HepG2 (cell line): ENCODE data around the gene HSP90AB1. TPM values are rescaled to one million over a fixed set of nuclear protein-coding genes. Genes with fewer than 3 reads are reported as not detected.
A peak's percentile ranks its signal among the peaks of the same experiment; 100 is the strongest.

Source experiments
- CENPX ChIP-seq: sonication (generic); formaldehyde crosslinking; IDR thresholded peaks from 2 replicates; pipeline ENCODE4 v1.9.0; 2021; ENCODE audit warnings: mild to moderate bottlenecking, missing genetic modification reagents, moderate library complexity
- DRAP1 ChIP-seq: IDR thresholded peaks from 2 replicates; pipeline ENCODE4 v1.6.1; 2016; ENCODE audit warnings: missing genetic modification reagents, missing compliant biosample characterization
- EEA1 ChIP-seq: sonication (generic); formaldehyde crosslinking; IDR thresholded peaks from 2 replicates; pipeline ENCODE4 v1.5.1; 2020; ENCODE audit warnings: mild to moderate bottlenecking, missing genetic modification reagents, borderline replicate concordance
- FOXJ3 ChIP-seq: sonication (generic); formaldehyde crosslinking; IDR thresholded peaks from 2 replicates; pipeline ENCODE4 v1.4.0; 2020; ENCODE audit warnings: missing genetic modification reagents, mild to moderate bottlenecking, borderline replicate concordance
- MXD3 ChIP-seq: IDR thresholded peaks from 2 replicates; pipeline ENCODE4 v1.6.1; 2016; ENCODE audit warnings: mild to moderate bottlenecking, missing biosample characterization, missing genetic modification reagents
- POLR2AphosphoS2 ChIP-seq: IDR thresholded peaks from 2 replicates; pipeline ENCODE4 v1.6.1; 2011; ENCODE audit warnings: low read depth, low read length, improper control_type of control experiment
- SRSF1 ChIP-seq: fragments of 200-400 bp; formaldehyde crosslinking; optimal IDR thresholded peaks from 2 replicates; pipeline ENCODE3; 2017; ENCODE audit warnings: mild to moderate bottlenecking, low read depth, low read length, moderate library complexity
- TARDBP ChIP-seq: sonication (generic); formaldehyde crosslinking; IDR thresholded peaks from 2 replicates; pipeline ENCODE4 v1.8.0; 2022; ENCODE audit warnings: mild to moderate bottlenecking, missing genetic modification reagents
- ZBTB8A ChIP-seq: sonication (generic); formaldehyde crosslinking; IDR thresholded peaks from 2 replicates; pipeline ENCODE4 v1.4.0; 2020; ENCODE audit warnings: mild to moderate bottlenecking, low read depth, missing genetic modification reagents, borderline replicate concordance
- ZNF75D ChIP-seq: sonication (generic); formaldehyde crosslinking; IDR thresholded peaks from 2 replicates; pipeline ENCODE4 v1.8.1; 2023; ENCODE audit warnings: missing genetic modification reagents, mild to moderate bottlenecking, borderline replicate concordance
- ZNF770 ChIP-seq: sonication (generic); formaldehyde crosslinking; IDR thresholded peaks from 2 replicates; pipeline ENCODE4 v1.5.0; 2020; ENCODE audit warnings: mild to moderate bottlenecking, missing genetic modification reagents
- ZNF879 ChIP-seq: sonication (generic); formaldehyde crosslinking; IDR thresholded peaks from 2 replicates; pipeline ENCODE4 v1.8.1; 2023; ENCODE audit warnings: missing genetic modification reagents
- polyA plus RNA-seq, 8 experiments: library from polyadenylated mRNA; depleted of rRNA in 3 of 8; stranded (reverse) in 7 of 8; unstranded in 1 of 8; fragments of >200 nt; fragmentation: Illumina TruSeq in 4 of 8; extraction: Trizol in 4 of 8; gene quantifications; 2 replicates each; pipeline versions ENCODE4 v1.2.1 to v1.2.3, GENCODE V29; 2011 to 2016; ENCODE audit warnings: low read depth in 4 of 8, missing spikeins in 1 of 8, mixed read lengths in 1 of 8; ENCODE audit not compliant: insufficient read depth in 1 of 8
- total RNA-seq, 5 experiments: library from RNA; depleted of rRNA; stranded (reverse); fragments of >200 nt; fragmentation: Illumina TruSeq; extraction: Trizol; gene quantifications; 2 replicates each; pipeline ENCODE4 v1.2.3, GENCODE V29; 2016; ENCODE audit warnings: low read depth in 1 of 5
- TF ChIP-seq, protein P1 (sequence below): sonication (generic); IDR thresholded peaks from 2 replicates; pipeline ENCODE4 v1.6.1; 2016; ENCODE audit warnings: low read depth, borderline replicate concordance
- TF ChIP-seq, protein P2 (sequence below): sonication (generic); formaldehyde crosslinking; IDR thresholded peaks from 2 replicates; pipeline ENCODE4 v1.5.1; 2020; ENCODE audit warnings: mild to moderate bottlenecking, missing genetic modification reagents, borderline replicate concordance
- TF ChIP-seq, protein P3 (sequence below): IDR thresholded peaks from 2 replicates; pipeline ENCODE4 v1.6.1; 2016; ENCODE audit warnings: low read depth
- TF ChIP-seq, protein P4 (sequence below): sonication (generic); formaldehyde crosslinking; IDR thresholded peaks from 2 replicates; pipeline ENCODE4 v1.4.0; 2020; ENCODE audit warnings: mild to moderate bottlenecking, missing genetic modification reagents

The HSP90AB1 gene
- total and polyA plus RNA-seq, 2 of the 13 experiments (the other 11 are each of a cell fraction or from before 2014, with no cell fraction given): 1,325 to 1,472 TPM

DNA sequence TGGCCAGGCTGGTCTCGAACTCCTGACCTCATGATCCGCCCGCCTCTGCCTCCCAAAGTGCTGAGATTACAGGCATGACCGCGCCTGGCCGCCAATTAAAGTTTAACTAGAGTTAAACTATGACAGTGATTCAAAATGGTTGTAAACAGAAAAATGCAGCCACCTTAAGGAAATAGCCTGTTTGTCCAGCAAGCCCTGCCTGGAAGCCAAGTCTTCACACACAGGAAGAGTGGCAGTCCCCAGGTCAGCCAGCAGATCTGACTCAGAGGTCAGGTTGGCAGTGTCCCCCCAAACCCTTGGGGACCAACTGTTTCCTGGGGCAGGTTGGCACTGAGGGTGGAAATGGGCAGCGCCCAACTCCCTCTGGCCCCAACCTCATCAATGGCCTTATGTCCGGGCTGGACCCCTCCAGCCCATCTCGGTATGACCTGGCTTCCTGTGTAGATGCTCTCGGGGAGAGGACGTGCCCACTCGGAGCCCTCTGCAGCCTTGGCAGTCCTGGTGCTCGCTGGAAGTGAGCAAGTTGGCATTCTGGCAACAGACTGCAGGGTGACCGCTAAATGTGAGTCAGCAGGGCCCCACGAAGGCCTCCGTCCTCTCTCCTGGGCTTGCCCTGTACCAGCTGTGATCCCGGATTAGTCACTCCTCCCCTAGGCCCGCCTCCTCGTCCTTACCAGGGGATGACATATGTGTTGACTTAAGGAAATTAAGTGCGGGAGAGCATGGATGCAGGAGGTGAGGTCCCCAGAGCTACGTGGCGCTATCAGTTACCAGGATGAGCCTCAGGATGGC is 9.7 kb upstream of the HSP90AB1 start (continued):
- TF ChIP-seq EEA1 (CRISPR knock-in tag) (0 out of 2 replicates have a peak, but pooled peaks have one; percentile 42), DRAP1 (CRISPR knock-in tag) (peak; percentile 64; the same call in 1 of the 2 replicates), ZNF75D (CRISPR knock-in tag) (no peak), ZBTB8A (CRISPR knock-in tag) (peak; percentile 19; the same call in 1 of the 2 replicates), MXD3 (CRISPR knock-in tag) (no peak; the same call in 1 of the 2 replicates), SRSF1 (no peak), TARDBP (CRISPR knock-in tag) (no peak), ZNF879 (CRISPR knock-in tag) (0 out of 2 replicates have a peak, but pooled peaks have one; percentile 18), POLR2AphosphoS2 (peak; percentile 48; the same call in 1 of the 2 replicates), CENPX (CRISPR knock-in tag) (no peak), ZNF770 (CRISPR knock-in tag) (peak; percentile 60; the same call in 1 of the 2 replicates), FOXJ3 (CRISPR knock-in tag) (no peak)
- TF ChIP-seq, protein P1, sequence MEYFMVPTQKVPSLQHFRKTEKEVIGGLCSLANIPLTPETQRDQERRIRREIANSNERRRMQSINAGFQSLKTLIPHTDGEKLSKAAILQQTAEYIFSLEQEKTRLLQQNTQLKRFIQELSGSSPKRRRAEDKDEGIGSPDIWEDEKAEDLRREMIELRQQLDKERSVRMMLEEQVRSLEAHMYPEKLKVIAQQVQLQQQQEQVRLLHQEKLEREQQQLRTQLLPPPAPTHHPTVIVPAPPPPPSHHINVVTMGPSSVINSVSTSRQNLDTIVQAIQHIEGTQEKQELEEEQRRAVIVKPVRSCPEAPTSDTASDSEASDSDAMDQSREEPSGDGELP: peak; percentile 98
- TF ChIP-seq, protein P2, sequence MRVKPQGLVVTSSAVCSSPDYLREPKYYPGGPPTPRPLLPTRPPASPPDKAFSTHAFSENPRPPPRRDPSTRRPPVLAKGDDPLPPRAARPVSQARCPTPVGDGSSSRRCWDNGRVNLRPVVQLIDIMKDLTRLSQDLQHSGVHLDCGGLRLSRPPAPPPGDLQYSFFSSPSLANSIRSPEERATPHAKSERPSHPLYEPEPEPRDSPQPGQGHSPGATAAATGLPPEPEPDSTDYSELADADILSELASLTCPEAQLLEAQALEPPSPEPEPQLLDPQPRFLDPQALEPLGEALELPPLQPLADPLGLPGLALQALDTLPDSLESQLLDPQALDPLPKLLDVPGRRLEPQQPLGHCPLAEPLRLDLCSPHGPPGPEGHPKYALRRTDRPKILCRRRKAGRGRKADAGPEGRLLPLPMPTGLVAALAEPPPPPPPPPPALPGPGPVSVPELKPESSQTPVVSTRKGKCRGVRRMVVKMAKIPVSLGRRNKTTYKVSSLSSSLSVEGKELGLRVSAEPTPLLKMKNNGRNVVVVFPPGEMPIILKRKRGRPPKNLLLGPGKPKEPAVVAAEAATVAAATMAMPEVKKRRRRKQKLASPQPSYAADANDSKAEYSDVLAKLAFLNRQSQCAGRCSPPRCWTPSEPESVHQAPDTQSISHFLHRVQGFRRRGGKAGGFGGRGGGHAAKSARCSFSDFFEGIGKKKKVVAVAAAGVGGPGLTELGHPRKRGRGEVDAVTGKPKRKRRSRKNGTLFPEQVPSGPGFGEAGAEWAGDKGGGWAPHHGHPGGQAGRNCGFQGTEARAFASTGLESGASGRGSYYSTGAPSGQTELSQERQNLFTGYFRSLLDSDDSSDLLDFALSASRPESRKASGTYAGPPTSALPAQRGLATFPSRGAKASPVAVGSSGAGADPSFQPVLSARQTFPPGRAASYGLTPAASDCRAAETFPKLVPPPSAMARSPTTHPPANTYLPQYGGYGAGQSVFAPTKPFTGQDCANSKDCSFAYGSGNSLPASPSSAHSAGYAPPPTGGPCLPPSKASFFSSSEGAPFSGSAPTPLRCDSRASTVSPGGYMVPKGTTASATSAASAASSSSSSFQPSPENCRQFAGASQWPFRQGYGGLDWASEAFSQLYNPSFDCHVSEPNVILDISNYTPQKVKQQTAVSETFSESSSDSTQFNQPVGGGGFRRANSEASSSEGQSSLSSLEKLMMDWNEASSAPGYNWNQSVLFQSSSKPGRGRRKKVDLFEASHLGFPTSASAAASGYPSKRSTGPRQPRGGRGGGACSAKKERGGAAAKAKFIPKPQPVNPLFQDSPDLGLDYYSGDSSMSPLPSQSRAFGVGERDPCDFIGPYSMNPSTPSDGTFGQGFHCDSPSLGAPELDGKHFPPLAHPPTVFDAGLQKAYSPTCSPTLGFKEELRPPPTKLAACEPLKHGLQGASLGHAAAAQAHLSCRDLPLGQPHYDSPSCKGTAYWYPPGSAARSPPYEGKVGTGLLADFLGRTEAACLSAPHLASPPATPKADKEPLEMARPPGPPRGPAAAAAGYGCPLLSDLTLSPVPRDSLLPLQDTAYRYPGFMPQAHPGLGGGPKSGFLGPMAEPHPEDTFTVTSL (CRISPR knock-in tag): peak; percentile 41; the same call in 1 of the 2 replicates
- TF ChIP-seq, protein P3, sequence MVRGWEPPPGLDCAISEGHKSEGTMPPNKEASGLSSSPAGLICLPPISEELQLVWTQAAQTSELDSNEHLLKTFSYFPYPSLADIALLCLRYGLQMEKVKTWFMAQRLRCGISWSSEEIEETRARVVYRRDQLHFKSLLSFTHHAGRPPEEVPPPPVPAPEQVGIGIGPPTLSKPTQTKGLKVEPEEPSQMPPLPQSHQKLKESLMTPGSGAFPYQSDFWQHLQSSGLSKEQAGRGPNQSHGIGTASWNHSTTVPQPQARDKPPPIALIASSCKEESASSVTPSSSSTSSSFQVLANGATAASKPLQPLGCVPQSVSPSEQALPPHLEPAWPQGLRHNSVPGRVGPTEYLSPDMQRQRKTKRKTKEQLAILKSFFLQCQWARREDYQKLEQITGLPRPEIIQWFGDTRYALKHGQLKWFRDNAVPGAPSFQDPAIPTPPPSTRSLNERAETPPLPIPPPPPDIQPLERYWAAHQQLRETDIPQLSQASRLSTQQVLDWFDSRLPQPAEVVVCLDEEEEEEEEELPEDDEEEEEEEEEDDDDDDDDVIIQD (CRISPR knock-in tag): no peak
- TF ChIP-seq, protein P4, sequence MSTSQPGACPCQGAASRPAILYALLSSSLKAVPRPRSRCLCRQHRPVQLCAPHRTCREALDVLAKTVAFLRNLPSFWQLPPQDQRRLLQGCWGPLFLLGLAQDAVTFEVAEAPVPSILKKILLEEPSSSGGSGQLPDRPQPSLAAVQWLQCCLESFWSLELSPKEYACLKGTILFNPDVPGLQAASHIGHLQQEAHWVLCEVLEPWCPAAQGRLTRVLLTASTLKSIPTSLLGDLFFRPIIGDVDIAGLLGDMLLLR (CRISPR knock-in tag): no peak
